Ramos (cell line): ENCODE data around the gene PRRC2B.
"Not testable (repeated sequence)": the region's sequence is repeated elsewhere in the genome, so short reads cannot be mapped to it uniquely, and the experiment has no call there.

Source experiments
- in situ Hi-C: fragments of 300-500 bp; cut with MboI; formaldehyde crosslinking; loops from one replicate; pipeline ENCODE4 v1.14.3; 2022; ENCODE audit warnings: low sequenced_read_pairs; ENCODE audit not compliant: unreplicated experiment

PRRC2B gene

DNA sequence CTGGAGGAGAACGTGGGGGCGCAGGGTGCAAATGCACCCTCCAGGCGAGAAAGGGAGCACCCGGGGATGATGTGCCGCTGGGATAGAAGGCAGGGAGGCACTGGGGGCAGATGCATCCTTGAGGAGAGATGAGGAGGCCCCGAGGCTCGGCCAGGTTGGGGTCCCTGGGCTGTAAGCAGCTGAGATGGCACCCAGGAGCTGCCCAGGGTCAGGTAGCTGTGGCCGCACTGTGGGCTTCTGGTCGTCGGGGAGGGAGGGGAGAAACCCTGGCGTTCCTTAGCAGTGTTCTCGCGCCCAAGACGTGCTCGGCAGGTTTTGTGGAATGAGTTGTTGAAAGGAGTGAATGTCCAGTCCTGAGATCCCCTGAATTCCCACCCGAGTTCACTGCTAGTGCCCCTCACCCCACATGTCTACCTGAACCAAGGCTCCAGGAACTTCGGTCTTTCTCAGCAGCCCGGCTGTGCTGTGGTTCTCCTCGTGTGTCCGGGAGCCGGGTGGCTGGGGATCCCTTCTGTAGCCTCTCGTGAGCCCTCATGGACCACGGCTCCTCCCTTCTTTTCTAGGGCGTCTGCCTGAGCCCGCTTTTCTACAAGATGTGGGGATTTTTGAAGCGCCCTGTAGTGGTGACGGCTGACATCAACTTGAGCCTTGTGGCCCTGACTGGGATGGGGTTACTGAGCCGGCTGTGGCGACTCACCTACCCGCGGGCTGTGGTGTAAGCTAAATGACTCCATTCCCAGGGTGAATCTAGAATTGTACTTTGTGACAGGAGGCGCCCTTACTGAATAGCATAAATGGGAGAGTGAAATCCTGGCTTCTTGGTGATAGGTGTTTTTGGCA, 110.0 kb downstream of the PRRC2B start:
- in situ Hi-C loops: loop anchor here (10.0 kb wide), 1 partner anchor 241 kb away; the partner anchor contains the start of gene RAPGEF1

DNA sequence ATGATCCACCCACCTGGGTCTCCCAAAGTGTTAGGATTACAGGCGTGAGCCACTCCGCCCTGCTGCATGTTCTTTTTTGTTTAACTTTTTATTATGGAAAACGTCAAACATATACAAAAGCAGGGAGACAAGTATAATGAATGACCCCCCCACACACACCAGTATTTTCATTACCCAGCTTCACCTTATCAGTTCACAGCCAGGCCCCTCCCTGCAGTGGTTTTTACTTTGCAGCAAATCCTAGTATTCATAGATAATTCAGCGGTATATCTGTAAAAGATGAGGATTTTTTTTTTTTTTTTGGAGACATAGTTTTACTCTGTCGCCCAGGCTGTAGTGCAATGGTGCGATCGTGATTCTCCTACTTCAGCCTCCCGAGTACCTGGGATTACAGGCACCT, 111.1 kb downstream of the PRRC2B start:
- in situ Hi-C loops: loop anchor here (10.0 kb wide), 1 partner anchor 240 kb away; the partner anchor contains the start of gene RAPGEF1

DNA sequence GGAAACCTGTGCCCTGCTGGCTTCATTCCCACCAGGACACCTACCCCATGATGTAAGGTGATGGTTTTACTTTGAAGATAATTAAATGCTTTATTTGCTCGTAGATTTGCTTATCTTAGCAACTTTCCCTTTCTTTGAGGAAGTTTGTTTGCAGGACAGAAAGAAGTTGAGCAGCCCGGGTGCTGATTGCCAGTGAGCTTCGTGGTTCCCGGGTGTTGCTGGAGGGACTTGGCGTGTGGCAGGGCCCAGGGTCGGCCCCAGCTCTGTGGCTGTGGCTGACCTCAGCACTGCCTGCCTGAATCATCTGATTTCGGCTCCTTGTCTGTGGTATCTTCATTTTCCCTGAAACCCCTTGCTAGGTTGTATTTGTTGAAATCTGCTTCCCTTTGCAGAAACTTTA, 117.5 kb downstream of the PRRC2B start:
- in situ Hi-C loops: no loop called here

DNA sequence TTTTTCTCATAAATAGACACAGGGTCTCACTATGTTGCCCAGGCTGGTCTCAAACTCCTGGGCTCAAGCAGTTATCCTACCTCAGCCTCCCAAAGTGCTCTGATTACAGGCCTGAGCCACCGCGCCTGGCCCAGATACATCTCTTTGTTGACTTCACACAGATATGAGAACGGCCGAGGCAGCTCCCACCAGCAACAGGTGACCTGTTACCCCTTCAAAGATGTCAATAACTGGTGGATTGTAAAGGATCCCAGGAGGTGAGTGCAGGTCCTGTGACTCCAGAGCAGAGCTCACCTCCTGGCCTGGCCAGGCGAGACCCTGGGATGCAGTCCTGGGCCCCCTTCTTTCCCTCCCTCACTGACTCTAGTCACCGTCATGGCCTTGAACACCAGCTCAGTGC, 118.0 kb downstream of the PRRC2B start:
- in situ Hi-C loops: no loop called here

DNA sequence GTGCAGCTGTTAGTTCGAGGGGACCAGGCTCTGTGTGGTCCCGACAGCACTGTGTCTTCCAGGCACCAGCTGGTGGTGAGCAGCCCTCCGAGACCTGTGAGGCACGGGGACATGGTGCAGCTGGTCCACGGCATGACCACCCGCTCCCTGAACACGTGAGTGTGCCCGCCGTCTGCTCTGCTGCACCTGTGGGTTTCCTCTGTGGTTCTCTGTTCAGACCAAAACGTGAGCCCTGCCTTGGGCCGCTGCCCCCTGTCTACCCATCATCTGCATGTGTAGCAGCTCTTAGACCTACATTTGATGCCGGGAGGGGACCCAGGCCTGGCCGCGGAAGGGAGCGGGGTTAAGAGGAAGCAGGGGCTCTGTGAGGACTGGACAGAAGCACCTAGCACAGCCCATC, 119.3 kb downstream of the PRRC2B start:
- in situ Hi-C loops: no loop called here

DNA sequence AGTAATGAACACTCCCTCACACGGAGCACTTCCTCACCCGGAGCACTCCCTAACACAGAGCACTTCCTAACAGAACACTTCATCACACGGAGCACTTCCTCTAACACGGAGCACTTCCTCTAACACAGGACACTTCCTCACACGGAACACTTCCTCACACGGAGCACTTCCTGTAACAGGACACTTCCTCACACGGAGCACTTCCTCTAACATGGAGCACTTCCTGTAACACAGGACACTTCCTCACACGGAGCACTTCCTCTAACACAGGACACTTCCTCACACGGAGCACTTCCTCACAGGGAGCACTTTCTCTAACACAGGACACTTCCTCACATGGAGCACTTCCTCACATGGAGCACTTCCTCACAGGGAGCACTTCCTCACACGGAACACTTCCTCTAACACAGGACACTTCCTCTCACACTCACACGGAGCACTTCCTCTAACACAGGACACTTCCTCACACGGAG, 121.7 kb downstream of the PRRC2B start:
- in situ Hi-C loops: not testable (repeated sequence)

DNA sequence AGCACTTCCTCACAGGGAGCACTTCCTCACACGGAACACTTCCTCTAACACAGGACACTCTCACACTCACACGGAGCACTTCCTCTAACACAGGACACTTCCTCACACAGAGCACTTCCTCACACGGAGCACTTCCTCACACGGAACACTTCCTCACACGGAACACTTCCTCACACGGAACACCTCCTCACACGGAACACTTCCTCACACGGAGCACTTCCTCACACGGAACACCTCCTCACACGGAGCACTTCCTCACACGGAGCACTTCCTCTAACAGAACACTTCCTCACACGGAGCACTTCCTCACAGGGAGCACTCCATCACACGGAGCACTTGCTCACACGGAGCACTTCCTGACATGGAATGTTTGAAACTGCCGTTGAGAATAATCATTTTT, 122.2 kb downstream of the PRRC2B start:
- in situ Hi-C loops: no loop called here

DNA sequence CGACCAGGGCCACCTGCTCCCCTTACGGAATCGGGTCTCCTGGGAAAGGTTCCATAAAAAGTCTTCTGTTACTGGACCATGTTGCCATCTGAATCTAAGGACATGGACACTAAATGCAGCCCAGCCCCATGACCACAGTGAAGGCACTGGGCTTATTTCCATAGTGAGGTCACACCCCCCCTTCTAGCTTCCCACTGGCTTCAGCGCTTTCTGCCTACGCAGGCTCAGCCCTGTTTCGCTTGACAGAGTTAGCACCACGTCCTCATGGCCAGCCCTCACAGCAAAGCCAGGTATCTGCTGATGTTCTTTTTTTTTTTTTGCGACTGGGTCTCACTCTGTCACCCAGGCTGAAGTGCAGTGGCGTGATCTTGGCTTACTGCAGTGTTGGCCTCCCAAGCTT, 123.0 kb downstream of the PRRC2B start:
- in situ Hi-C loops: no loop called here

DNA sequence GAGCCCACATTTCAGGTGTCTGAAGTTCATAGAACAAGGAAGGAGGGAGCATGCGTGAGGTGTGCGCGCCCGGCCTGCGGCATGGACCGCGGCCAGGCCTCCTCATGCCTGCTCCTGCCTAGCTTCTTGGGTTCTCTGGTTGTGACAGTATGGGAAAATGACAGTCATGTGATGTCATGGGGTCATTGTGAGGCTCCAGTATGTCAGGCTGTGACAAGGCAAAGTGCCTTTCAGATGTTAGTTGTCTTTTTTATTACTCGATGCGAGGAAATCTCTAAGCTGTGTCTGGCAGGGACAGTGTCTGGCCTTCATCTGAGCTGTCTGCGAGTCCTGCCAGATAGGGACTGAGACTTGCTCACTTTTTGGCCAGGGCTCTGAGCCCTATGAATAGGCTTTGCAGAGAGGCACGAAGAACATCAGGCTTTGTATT, 123.9 kb downstream of the PRRC2B start:
- in situ Hi-C loops: no loop called here

DNA sequence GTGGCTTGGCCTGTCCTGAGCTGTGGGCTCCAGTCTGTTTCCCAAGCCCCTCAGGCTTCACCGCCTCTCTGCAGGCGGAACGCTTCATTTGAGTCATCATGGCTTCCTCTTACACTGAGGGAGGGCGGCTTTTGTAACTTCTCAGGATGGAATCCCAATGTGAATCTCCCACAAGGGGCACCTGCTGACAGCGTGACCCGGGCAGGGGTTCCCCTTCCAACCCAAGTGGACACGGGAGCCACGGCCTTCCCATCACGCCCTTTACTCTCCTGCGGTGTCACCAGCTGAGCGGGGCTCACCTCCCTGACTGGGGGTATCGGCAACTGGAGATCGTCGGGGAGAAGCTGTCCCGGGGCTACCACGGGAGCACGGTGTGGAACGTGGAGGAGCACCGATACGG, 124.7 kb downstream of the PRRC2B start:
- in situ Hi-C loops: no loop called here

DNA sequence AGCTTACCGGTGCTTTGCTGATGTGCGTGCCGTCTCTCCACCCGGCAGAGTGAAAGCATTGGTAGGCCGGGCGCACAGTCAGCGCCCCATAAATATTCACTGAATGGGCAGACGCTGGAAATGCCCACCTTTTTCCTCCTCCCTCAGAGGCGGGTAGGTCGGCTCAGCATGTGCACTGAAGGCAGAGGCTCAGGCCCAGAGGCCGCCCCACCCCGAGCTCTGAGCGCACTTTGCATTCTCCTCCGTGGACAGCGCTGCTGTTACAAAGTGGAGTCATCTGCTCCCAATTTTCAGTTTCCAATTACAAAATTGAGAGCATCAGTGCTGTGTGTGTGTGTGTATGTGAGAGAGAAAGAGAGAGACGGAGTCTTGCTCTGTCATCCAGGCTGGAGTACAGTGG, 126.6 kb downstream of the PRRC2B start:
- in situ Hi-C loops: no loop called here

DNA sequence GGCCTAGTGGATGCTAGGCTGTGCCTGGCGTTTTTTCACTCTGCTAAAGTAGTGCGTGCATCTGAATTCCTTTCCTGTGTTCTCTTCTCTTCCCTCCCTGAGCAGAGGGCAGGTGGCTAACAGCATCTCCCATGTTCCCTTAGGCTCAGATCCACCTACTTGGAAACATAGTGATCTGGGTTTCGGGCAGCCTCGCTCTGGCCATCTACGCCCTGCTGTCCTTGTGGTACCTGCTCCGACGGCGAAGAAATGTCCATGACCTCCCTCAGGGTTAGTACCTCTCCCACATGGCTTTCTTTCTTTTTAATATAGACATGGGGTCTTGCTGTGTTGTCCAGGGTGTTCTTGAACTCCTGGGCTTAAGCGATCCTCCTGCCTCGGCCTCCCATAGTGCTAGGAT, 127.3 kb downstream of the PRRC2B start:
- in situ Hi-C loops: no loop called here

DNA sequence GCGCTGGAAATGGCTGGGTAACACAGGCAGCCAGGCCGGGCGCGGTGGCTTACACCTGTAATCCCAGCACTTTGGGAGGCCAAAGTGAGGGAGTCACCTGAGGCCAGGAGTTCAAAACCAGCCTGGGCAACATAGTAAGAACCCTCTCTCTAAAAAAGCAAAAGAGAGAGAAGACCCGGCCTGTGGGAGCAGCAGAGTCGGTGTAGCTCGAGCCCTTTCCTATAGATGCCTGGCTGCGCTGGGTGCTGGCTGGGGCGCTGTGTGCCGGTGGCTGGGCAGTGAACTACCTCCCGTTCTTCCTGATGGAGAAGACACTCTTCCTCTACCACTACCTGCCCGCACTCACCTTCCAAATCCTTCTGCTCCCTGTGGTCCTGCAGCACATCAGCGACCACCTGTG, 127.9 kb downstream of the PRRC2B start:
- in situ Hi-C loops: no loop called here

DNA sequence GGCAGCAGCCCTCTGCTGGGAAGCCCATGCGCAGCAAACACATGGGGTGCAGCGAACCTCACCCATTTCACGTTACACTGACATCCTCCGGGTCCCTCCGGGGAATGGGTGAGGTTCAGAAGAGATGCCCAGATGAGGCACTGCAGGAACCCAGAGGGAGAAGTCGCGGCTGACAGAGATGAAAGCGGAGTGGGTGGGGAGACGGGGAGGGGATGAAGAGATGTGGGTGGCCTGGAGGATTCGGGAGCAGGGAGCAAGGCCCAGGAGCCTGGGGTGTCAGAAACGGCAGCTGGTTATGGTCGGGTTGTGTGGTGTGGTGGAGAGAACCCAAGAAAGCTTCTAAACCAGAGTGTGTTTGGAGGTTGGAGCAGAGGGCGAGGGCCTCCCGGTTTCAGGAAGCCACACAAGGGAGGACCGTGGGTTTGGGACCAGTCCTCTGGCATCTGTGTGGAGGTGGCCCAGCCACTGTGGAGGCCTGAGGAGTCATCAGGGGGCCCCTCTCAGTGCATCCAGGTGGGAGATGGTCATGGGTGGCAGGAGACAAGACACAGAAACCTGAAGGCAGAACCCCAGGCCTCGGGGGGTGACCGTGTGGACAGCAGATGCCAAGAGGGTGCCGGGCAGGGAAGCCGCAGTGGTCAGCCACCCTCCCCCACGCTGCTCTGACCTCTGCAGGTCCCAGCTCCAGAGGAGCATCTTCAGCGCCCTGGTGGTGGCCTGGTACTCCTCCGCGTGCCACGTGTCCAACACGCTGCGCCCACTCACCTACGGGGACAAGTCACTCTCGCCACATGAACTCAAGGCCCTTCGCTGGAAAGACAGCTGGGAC, 128.6 kb downstream of the PRRC2B start:
- in situ Hi-C loops: no loop called here

DNA sequence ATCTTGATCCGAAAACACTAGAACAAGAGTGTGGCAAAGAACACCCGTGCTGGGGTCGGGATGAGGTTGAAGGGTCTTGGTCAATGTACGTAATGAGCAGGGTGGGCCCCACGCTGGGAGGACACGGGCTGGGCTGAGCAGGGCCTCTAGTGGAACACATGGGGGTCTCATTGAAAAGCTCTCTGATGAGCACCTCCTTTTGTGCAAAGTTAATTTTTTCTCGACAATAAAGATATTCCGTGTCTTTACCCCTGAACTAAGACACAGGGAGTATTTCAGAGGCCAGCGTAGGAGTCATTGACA, 129.2 kb downstream of the PRRC2B start:
- in situ Hi-C loops: no loop called here

DNA sequence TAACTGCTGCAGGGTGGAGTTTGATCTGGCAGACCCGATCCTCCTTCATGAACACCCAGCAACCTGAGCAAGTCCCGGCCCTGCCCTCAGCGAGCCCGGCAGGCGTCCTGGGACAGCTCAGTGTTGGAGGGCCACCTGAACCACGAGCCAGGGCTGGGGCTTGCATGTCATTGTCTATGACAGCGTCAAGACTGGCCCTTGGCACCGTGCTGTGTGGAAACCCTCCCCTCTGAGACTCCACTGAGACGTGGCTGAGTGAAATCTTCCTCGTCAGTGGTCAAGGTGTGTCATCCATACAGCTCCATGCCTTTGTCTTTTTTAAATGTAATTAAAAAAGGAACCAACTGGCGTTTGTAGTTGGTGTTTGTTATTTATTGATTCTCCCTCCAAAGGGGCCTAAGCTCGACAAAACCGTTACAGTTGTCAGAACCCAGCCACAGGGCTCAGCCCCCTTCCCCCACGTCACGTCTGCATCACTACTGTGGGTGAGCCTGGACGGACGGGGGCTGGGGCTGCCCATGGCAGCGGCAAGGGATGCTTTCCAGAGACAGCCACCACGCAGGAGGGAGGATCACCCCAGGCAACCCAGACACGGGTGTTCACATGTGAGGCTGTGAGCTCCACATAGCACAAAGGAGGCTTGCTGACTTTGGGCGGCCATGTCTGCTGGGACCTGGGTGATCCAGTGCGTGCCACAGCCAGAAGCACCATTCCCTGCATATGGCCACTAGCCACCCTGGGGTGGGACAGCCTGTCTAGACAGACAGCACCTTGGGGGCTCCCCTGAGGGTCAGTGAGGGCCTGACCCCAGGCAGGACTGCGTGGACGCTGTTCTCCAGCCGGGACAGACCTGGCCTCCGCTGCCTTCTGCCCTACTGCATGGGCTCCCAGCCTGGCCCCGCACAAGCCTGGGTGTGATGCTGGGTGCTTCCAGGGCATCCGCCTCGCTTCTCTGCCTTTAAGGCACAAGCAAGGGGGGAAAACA, 129.9 kb downstream of the PRRC2B start:
- in situ Hi-C loops: no loop called here

DNA sequence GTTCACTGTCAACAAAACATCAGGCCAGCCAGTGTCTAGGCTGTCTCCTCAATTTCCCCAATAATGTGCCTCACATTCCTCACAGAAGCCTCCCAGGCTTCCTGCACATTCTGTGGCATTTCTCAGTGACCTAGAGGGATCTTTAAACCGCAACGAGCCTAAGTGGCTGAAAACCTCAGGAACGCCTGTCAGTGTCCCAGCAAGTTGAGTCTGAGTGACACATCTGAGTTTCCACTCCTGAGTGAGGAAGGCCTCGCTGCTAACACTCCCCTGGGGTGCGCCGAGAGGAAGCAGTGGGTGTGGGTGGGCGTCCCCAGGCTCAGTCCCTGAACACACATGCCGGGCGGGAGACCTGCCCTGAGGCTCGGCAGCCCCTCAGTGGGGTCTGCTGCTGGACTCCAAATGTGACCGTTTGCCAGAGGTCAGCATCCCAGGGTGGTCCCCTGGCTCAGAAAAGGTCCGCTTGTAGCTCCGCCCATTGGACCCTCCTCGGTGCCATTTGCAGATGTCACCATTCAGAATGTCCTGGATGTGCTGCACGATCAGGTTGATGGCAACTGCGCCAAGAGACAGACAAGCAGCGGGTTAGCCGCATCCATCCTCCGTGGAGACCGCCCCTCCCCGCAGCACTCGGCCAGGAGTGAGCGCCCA, 130.9 kb downstream of the PRRC2B start:
- in situ Hi-C loops: no loop called here

DNA sequence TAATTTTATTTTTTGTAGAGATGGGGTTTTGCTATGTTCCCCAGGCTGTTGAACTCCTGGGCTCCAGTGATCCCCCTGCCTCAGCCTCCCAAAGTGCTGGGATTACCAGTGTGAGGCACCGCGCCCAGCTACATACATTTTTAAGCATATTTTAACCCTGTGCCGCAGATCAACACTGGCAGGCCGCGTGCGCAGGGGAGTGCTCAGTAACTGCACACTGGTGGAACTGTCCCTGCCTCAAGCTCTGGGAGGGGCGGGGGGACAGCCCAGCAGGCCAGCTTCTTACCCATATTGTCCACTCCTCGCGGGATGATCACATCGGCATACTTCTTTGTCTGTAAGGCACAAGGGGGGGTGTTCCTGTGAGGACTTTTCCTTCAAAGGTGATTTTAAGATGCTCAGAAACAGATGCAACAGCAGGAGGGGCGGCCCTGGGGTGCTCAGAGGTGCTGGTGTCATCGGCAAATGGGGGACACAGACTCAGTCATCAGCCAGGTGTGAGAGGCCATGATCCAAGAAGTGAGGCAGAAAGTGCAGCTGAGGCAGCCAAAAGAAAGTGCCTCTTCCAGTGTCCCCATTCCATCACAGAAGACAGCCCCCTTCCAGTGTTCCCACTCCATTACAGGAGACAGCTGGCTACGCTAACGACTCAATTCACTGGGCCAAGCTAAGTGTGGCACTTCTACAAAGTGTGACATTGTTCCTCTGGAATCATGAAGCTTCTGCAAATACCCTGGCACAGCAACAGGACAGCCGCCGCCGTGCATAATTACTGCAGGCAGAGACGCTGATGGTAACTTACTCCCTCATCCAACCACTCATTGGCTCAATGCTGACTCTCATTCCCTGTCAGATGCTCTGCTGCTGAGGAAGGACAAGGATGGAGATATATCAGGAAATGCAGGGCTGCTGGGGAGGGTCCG, 132.0 kb downstream of the PRRC2B start:
- in situ Hi-C loops: no loop called here

DNA sequence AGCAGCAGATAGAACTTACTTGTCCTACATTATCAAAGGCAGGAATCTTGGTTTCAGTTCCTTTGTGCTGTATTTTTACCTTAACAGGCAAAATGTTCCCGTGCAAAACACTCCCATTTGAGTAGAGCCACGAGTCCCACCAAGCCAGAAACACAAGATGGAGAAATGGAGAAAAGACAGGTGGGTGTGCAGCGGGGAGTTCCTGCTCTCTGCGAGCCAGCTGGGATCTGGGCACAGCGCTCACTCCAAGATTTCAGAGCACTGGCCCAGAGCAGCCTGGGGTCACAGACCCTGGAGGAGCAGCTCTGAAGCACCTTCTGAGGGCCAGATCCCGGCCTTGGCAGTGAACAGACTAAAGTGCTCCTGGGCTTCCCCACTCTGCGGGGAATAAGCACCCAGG, 134.3 kb downstream of the PRRC2B start:
- in situ Hi-C loops: no loop called here
